Measurements from ENCODE around the gene HBA1.
A peak's percentile ranks its signal among the peaks of the same experiment; 100 is the strongest.
"Not testable (repeated sequence)": the region's sequence is repeated elsewhere in the genome, so short reads cannot be mapped to it uniquely, and the experiment has no call there.

The HBA1 gene

GRCh38 chr16:164827-165538 is 11.5 kb upstream of the HBA1 start:
- peak overlapping the region; percentile 17; the same call in 1 of the 2 replicates for H3K27ac ChIP-seq
- no peak for TF ChIP-seq ZFX (IDR thresholded peaks at IDR 0.05)
- TF ChIP-seq, protein P1, sequence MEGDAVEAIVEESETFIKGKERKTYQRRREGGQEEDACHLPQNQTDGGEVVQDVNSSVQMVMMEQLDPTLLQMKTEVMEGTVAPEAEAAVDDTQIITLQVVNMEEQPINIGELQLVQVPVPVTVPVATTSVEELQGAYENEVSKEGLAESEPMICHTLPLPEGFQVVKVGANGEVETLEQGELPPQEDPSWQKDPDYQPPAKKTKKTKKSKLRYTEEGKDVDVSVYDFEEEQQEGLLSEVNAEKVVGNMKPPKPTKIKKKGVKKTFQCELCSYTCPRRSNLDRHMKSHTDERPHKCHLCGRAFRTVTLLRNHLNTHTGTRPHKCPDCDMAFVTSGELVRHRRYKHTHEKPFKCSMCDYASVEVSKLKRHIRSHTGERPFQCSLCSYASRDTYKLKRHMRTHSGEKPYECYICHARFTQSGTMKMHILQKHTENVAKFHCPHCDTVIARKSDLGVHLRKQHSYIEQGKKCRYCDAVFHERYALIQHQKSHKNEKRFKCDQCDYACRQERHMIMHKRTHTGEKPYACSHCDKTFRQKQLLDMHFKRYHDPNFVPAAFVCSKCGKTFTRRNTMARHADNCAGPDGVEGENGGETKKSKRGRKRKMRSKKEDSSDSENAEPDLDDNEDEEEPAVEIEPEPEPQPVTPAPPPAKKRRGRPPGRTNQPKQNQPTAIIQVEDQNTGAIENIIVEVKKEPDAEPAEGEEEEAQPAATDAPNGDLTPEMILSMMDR (conservative IDR thresholded peaks at IDR 0.05), result no peak

- TF ChIP-seq, protein P1 (conservative IDR thresholded peaks at IDR 0.05), result no peak
- peak within 1 kb of the TSS; percentile 17; the same call in 1 of the 2 replicates for H3K27ac ChIP-seq
Observed at GRCh38 chr16:165539-166374, 10.7 kb upstream of the HBA1 start, which contains the start of gene HBM. Gene HBM (plus strand): TSS chr16:165978. CDS start chr16:165998, 20 bp downstream.

GRCh38 chr16:166375-167121 is 9.9 kb upstream of the HBA1 start:
- H3K27ac ChIP-seq, result peak overlapping the region; percentile 17; the same call in 1 of the 2 replicates
- TF ChIP-seq, protein P1 (conservative IDR thresholded peaks at IDR 0.05), result no peak
- TF ChIP-seq ZFX (IDR thresholded peaks at IDR 0.05), result no peak

- no peak for TF ChIP-seq ZFX (IDR thresholded peaks at IDR 0.05)
- TF ChIP-seq, protein P1 (conservative IDR thresholded peaks at IDR 0.05), result no peak
- H3K27ac ChIP-seq, result no peak overlapping the region
Observed at GRCh38 chr16:167122-167690, 9.3 kb upstream of the HBA1 start.

DNA sequence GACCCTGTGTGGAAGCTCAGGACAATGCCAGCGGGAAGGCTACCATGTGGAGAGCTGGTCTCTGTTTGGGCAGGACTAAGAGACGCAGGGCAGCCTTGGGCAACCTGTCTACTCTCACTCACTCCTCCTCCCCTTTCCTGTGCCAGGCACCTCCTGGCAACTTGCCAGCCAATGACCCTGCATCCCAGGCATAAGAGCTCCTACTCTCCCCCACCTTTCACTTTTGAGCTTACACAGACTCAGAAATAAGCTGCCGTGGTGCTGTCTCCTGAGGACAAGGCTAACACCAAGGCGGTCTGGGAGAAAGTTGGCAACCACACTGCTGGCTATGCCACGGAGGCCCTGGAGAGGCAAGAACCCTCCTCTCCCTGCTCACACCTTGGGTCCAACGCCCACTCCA is 8.1 kb upstream of the HBA1 start:
- H3K27ac ChIP-seq, result no peak overlapping the region
- TF ChIP-seq, protein P1 (conservative IDR thresholded peaks at IDR 0.05), result no peak
- TF ChIP-seq ZFX (IDR thresholded peaks at IDR 0.05), result no peak

DNA sequence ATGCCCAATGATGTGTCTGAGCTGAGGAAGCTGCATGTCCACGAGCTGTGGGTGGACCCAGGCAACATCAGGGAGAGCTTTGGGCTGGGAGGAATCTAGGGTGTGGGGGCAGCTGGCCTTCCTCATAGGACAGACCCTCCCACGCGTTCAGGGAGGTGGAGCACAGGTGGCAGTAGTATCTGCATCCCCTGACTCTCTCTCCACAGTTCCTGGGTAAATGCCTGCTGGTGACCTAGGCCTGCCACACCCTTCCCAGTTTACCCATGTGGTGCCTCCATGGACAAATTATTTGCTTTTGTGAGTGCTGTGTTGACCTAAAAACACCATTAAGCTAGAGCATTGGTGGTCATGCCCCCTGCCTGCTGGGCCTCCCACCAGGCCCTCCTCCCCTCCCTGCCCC is 7.5 kb upstream of the HBA1 start:
- no peak overlapping the region for H3K27ac ChIP-seq
- TF ChIP-seq ZFX (IDR thresholded peaks at IDR 0.05), result no peak
- TF ChIP-seq, protein P1 (conservative IDR thresholded peaks at IDR 0.05), result no peak

GRCh38 chr16:170088-170507 is 6.4 kb upstream of the HBA1 start:
- H3K27ac ChIP-seq, result not testable (repeated sequence)

All from C4-2B (cell line).